PFSK-1 (cell line): ENCODE results near the gene GSTO2.
A peak's percentile ranks its signal among the peaks of the same experiment; 100 is the strongest.

Experiments used
- POLR2AphosphoS5 ChIP-seq: IDR thresholded peaks from 2 replicates; pipeline ENCODE4 v1.6.1; 2012; ENCODE audit warnings: low read depth, mild to moderate bottlenecking, control low read depth, low read length, moderate library complexity
- REST ChIP-seq, 2 experiments: IDR thresholded peaks; 2 replicates each; pipeline versions ENCODE4 v1.6.1 to v1.8.0; 2011 to 2012; ENCODE audit warnings: low read depth in 2 of 2, low read length in 2 of 2, control low read depth in 1 of 2, inconsistent platforms in 1 of 2, mild to moderate bottlenecking in 1 of 2, moderate library complexity in 1 of 2; ENCODE audit not compliant: insufficient read depth in 1 of 2

- peak; percentile 96 for TF ChIP-seq POLR2AphosphoS5
- TF ChIP-seq REST (IDR thresholded peaks at IDR 0.05; ENCODE audit: insufficient read depth in 1 of 2, low read depth in 2 of 2, low read length in 2 of 2), result 0 out of 4 replicates have a peak, but pooled peaks of 1 of the 2 experiments have one; percentile 20
These were observed at the start of gene GSTO2 for GRCh38 chr10:104268713-104269645.
